Measurements from ENCODE around the gene CNTN2.

CNTN2 gene

GRCh38 chr1:205025239-205025638 lies 17.8 kb upstream of the CNTN2 start:
- no peak for DNase-seq

- no peak for DNase-seq
Measured at GRCh38 chr1:205026181-205026580, 16.8 kb upstream of the CNTN2 start.

- no peak for DNase-seq
Measured at GRCh38 chr1:205028390-205028789, 14.6 kb upstream of the CNTN2 start.

GRCh38 chr1:205028924-205029323 lies 14.1 kb upstream of the CNTN2 start:
- no peak for DNase-seq

- no peak for DNase-seq
Measured at GRCh38 chr1:205030241-205030640, 12.8 kb upstream of the CNTN2 start.

- DNase-seq = no peak
Measured at GRCh38 chr1:205030896-205031295, 12.1 kb upstream of the CNTN2 start.

GRCh38 chr1:205032508-205032907 lies 10.5 kb upstream of the CNTN2 start:
- DNase-seq = no peak

- DNase-seq = no peak
Measured at GRCh38 chr1:205037539-205037938, 5.5 kb upstream of the CNTN2 start.

- no peak for DNase-seq
Measured at GRCh38 chr1:205038132-205038786, 4.8 kb upstream of the CNTN2 start.

- DNase-seq = no peak
Measured at GRCh38 chr1:205041001-205041715, 1.9 kb upstream of the CNTN2 start.

- peak in 1 of 3 donors; percentile 7 for DNase-seq
Measured at GRCh38 chr1:205041998-205042910, 758 bp upstream of the CNTN2 start.

- no peak for DNase-seq
Measured at GRCh38 chr1:205043866-205044265, 854 bp downstream of the CNTN2 start.

- DNase-seq = no peak
Measured at GRCh38 chr1:205044741-205045140, 1.7 kb downstream of the CNTN2 start.

GRCh38 chr1:205045146-205045545 lies 2.1 kb downstream of the CNTN2 start:
- DNase-seq = no peak

GRCh38 chr1:205046870-205047269 lies 3.9 kb downstream of the CNTN2 start:
- DNase-seq = no peak

GRCh38 chr1:205047764-205048231 lies 4.8 kb downstream of the CNTN2 start:
- DNase-seq = no peak

GRCh38 chr1:205048382-205048781 lies 5.4 kb downstream of the CNTN2 start:
- no peak for DNase-seq

- no peak for DNase-seq
Measured at GRCh38 chr1:205049479-205049878, 6.5 kb downstream of the CNTN2 start.

GRCh38 chr1:205052690-205053089 lies 9.7 kb downstream of the CNTN2 start:
- no peak for DNase-seq

- no peak for DNase-seq
Measured at GRCh38 chr1:205053296-205053695, 10.3 kb downstream of the CNTN2 start.

GRCh38 chr1:205054013-205054412 lies 11.0 kb downstream of the CNTN2 start:
- no peak for DNase-seq

GRCh38 chr1:205056188-205056611 lies 13.2 kb downstream of the CNTN2 start:
- no peak for DNase-seq

- DNase-seq = no peak
Measured at GRCh38 chr1:205056956-205057568, 14.1 kb downstream of the CNTN2 start.
